HepG2 (cell line): ENCODE measurements around the gene ELF2. TPM values are rescaled to one million over a fixed set of nuclear protein-coding genes. Genes with fewer than 3 reads are reported as not detected.

ENCODE experiments used
- ARID4A ChIP-seq: sonication (generic); formaldehyde crosslinking; IDR thresholded peaks from 2 replicates; pipeline ENCODE4 v1.5.0; 2020; ENCODE audit warnings: mild to moderate bottlenecking, missing genetic modification reagents, borderline replicate concordance
- HOXA5 ChIP-seq: sonication (generic); formaldehyde crosslinking; IDR thresholded peaks from 2 replicates; pipeline ENCODE4 v1.4.0; 2020; ENCODE audit warnings: missing genetic modification reagents
- NRL ChIP-seq: sonication (generic); formaldehyde crosslinking; IDR thresholded peaks from 2 replicates; pipeline ENCODE4 v1.5.0; 2020; ENCODE audit warnings: missing genetic modification reagents, mild to moderate bottlenecking, moderate library complexity, borderline replicate concordance
- POGZ ChIP-seq: sonication (generic); formaldehyde crosslinking; IDR thresholded peaks from 2 replicates; pipeline ENCODE4 v1.4.0; 2020; ENCODE audit warnings: mild to moderate bottlenecking, missing genetic modification reagents
- PRDM4 ChIP-seq: sonication (generic); formaldehyde crosslinking; IDR thresholded peaks from 2 replicates; pipeline ENCODE4 v1.9.0; 2021; ENCODE audit warnings: missing genetic modification reagents, borderline replicate concordance
- RFXAP ChIP-seq: sonication (generic); formaldehyde crosslinking; IDR thresholded peaks from 2 replicates; pipeline ENCODE4 v1.4.0; 2020; ENCODE audit warnings: missing genetic modification reagents, borderline replicate concordance
- SMAD9 ChIP-seq: sonication (generic); formaldehyde crosslinking; IDR thresholded peaks from 2 replicates; pipeline ENCODE4 v1.5.1; 2020; ENCODE audit warnings: mild to moderate bottlenecking, missing genetic modification reagents
- ZBTB3 ChIP-seq: sonication (generic); formaldehyde crosslinking; IDR thresholded peaks from 2 replicates; pipeline ENCODE4 v1.4.0; 2020; ENCODE audit warnings: low read depth, mild to moderate bottlenecking, moderate library complexity, missing genetic modification reagents, borderline replicate concordance
- ZNF18 ChIP-seq: sonication (generic); formaldehyde crosslinking; IDR thresholded peaks from 2 replicates; pipeline ENCODE4 v1.8.0; 2022; ENCODE audit warnings: mild to moderate bottlenecking, missing genetic modification reagents; ENCODE audit not compliant: insufficient replicate concordance
- ZXDC ChIP-seq: sonication (generic); formaldehyde crosslinking; IDR thresholded peaks from 2 replicates; pipeline ENCODE4 v1.5.0; 2020; ENCODE audit warnings: mild to moderate bottlenecking, missing genetic modification reagents
- polyA plus RNA-seq, 8 experiments: library from polyadenylated mRNA; depleted of rRNA in 3 of 8; stranded (reverse) in 7 of 8; unstranded in 1 of 8; fragments of >200 nt; fragmentation: Illumina TruSeq in 4 of 8; extraction: Trizol in 4 of 8; gene quantifications; 2 replicates each; pipeline versions ENCODE4 v1.2.1 to v1.2.3, GENCODE V29; 2011 to 2016; ENCODE audit warnings: low read depth in 4 of 8, missing spikeins in 1 of 8, mixed read lengths in 1 of 8; ENCODE audit not compliant: insufficient read depth in 1 of 8
- total RNA-seq, 5 experiments: library from RNA; depleted of rRNA; stranded (reverse); fragments of >200 nt; fragmentation: Illumina TruSeq; extraction: Trizol; gene quantifications; 2 replicates each; pipeline ENCODE4 v1.2.3, GENCODE V29; 2016; ENCODE audit warnings: low read depth in 1 of 5

The ELF2 gene
- total and polyA plus RNA-seq, 2 of the 13 experiments (the other 11 are each of a cell fraction or from before 2014, with no cell fraction given) = 28.6 to 35.4 TPM

- no peak for TF ChIP-seq PRDM4 (CRISPR knock-in tag)
- no peak for TF ChIP-seq HOXA5 (CRISPR knock-in tag)
- TF ChIP-seq NRL (CRISPR knock-in tag) = no peak
- peak; percentile 83 for TF ChIP-seq ARID4A (CRISPR knock-in tag)
- no peak for TF ChIP-seq SMAD9 (CRISPR knock-in tag)
- TF ChIP-seq ZNF18 = peak; percentile 78
- 0 out of 2 replicates have a peak, but pooled peaks have one; percentile 4 for TF ChIP-seq POGZ (CRISPR knock-in tag)
- TF ChIP-seq RFXAP = peak; percentile 75; the same call in 1 of the 2 replicates
- no peak for TF ChIP-seq ZBTB3
- TF ChIP-seq ZXDC (CRISPR knock-in tag) = peak; percentile 52; the same call in 1 of the 2 replicates
Observed at GRCh38 chr4:139177869-139178619, 1.0 kb upstream of the ELF2 start (continued).
